ENCODE data around the gene TIMM10.

GRCh38 chr11:57499983-57500461, 30.5 kb downstream of the TIMM10 start:
- TF ChIP-seq CTCF (IDR thresholded peaks at IDR 0.05) (no peak), POLR2A (IDR thresholded peaks at IDR 0.05) (no peak)
